Cardiac fibroblast (primary cell): ENCODE results near the gene CCDC91.
A peak's percentile ranks its signal among the peaks of the same experiment; 100 is the strongest.
"Not testable (repeated sequence)": the region's sequence is repeated elsewhere in the genome, so short reads cannot be mapped to it uniquely, and the experiment has no call there.

ENCODE experiments used
- DNase-seq, 2 donors: peaks; one replicate each; pipeline versions ENCODE4 v3.0.0 to v3.0.0-alpha.2; 2010; ENCODE audit warnings: low read depth in 2 of 2
- H3K4me3 ChIP-seq, 2 donors: replicated peaks in 1 of 2; 1 replicate in 1 of 2; 2 replicates in 1 of 2; pipeline ENCODE4 v1.5.1; 2011; ENCODE audit warnings: low read depth in 2 of 2, low read length in 2 of 2, mild to moderate bottlenecking in 2 of 2, moderate library complexity in 1 of 2
- CTCF ChIP-seq: IDR thresholded peaks from one replicate; pipeline ENCODE4 v1.5.1; 2011; ENCODE audit warnings: low read depth, mild to moderate bottlenecking, low read length, inconsistent platforms

The CCDC91 gene

DNA sequence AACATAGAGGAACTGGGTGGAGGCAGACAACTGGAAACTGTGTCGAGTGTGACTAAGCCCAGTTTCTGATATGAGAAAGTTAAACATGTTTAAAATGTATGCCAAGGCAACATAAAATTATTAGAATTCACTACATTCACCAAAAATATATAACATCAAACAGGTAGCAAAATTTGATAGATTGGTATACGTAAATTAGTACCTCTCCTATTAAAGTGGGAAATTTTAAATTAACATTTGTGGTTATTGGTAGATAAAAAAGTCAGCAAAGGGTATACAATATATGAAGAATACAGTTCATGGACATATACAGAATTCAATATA is 53.0 kb downstream of the CCDC91 start:
- TF ChIP-seq CTCF = no peak
- DNase-seq = no peak
- H3K4me3 ChIP-seq = no peak overlapping the region

GRCh38 chr12:28247806-28248205 is 57.5 kb downstream of the CCDC91 start:
- TF ChIP-seq CTCF = no peak
- no peak overlapping the region for H3K4me3 ChIP-seq
- no peak for DNase-seq

- DNase-seq = no peak
- no peak for TF ChIP-seq CTCF
- H3K4me3 ChIP-seq = no peak overlapping the region
Measured at GRCh38 chr12:28248555-28249145, 58.4 kb downstream of the CCDC91 start.

DNA sequence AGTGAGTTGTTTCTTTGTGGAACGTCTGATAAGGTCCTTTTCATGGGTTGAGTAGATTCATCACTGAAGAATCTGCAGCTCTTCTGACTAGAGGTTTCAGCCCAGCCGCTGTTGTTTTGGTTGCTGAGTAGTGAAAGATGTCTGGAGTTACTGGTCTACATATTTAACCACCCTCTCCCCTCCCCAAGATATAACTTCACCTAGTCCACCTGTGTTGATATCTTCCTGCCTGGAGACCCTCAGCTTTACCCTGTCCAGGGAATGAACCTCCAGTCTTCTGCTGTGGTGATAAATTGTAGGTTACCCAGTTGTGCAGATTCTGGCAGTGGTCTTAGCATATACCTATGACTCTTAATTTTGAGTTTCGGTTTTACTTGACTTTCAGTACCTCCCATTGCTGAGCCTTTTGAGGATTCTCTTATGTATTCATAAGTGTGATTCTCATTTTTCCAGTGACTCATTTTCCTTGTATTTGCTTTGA is 62.9 kb downstream of the CCDC91 start:
- peak in 1 of 2 donors; percentile 72 for DNase-seq
- H3K4me3 ChIP-seq = peak overlapping the region in 1 of 2 donors; percentile 4
- TF ChIP-seq CTCF = no peak

DNA sequence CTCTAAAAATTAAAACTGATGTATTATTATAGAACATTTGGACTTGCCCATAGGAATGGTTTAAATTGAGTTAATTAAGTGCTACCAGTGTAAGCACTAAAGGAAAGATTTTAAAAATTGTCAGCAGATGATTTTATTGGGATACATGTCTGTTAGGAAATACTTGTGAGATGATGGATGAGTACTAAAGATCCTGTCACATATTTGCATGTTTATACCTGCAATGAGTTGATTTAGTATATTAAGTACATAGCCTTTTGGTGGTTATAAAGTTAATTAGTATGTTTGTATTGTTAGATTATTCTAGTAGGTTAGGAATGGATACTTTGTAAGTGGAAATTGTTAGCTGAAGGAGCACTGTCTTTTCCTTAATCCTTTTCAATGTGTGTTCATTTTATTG is 67.2 kb downstream of the CCDC91 start:
- no peak for TF ChIP-seq CTCF
- DNase-seq = no peak
- no peak overlapping the region for H3K4me3 ChIP-seq

GRCh38 chr12:28258998-28259397 is 68.7 kb downstream of the CCDC91 start:
- no peak for TF ChIP-seq CTCF
- peak in 1 of 2 donors; percentile 34 for DNase-seq
- no peak overlapping the region for H3K4me3 ChIP-seq

GRCh38 chr12:28265435-28266042 is 75.3 kb downstream of the CCDC91 start:
- no peak for TF ChIP-seq CTCF
- DNase-seq = no peak
- H3K4me3 ChIP-seq = no peak overlapping the region

- not testable (repeated sequence) for DNase-seq, H3K4me3 ChIP-seq
Measured at GRCh38 chr12:28267920-28268607, 77.8 kb downstream of the CCDC91 start.
